K562 (cell line): ENCODE measurements around the gene MAP3K14. TPM values are rescaled to one million over a fixed set of nuclear protein-coding genes. Genes with fewer than 3 reads are reported as not detected.

Experiments
- ETV6 ChIP-seq, 3 experiments: fragments of 150-350 bp in 1 of 3; sonication (generic) in 1 of 3; formaldehyde crosslinking in 1 of 3; IDR thresholded peaks; 2 replicates each; pipeline versions ENCODE4 v1.6.1 to v1.8.0; 2014 to 2022; ENCODE audit warnings: borderline replicate concordance in 2 of 3, low read depth in 2 of 3, antibody characterized with exemption in 1 of 3, low read length in 1 of 3, mild to moderate bottlenecking in 1 of 3, missing genetic modification reagents in 1 of 3
- HOXB6 ChIP-seq: fragments of 250-450 bp; sonication (Bioruptor Pico); IDR thresholded peaks from 2 replicates; pipeline ENCODE4 v1.5.1; 2022; ENCODE audit warnings: mild to moderate bottlenecking, borderline replicate concordance
- ILK ChIP-seq: fragments of 450-650 bp; IDR thresholded peaks from 2 replicates; pipeline ENCODE4 v1.6.1; 2016; ENCODE audit warnings: missing genetic modification characterization, low read depth, mild to moderate bottlenecking, missing compliant biosample characterization, moderate library complexity, borderline replicate concordance
- RBM25 ChIP-seq: fragments of 200-400 bp; formaldehyde crosslinking; IDR thresholded peaks from 2 replicates; pipeline ENCODE4 v1.6.1; 2018; ENCODE audit warnings: low read length, low read depth, moderate library complexity; ENCODE audit not compliant: severe bottlenecking
- RNF2 ChIP-seq: sonication (generic); IDR thresholded peaks from 2 replicates; pipeline ENCODE4 v1.6.1; 2016
- RUNX1 ChIP-seq: sonication (generic); IDR thresholded peaks from 2 replicates; pipeline ENCODE4 v1.6.1; 2016; ENCODE audit warnings: antibody characterized with exemption, low read depth
- ZNF12 ChIP-seq: sonication (generic); formaldehyde crosslinking; IDR thresholded peaks from 2 replicates; pipeline ENCODE4 v1.4.0; 2020; ENCODE audit warnings: mild to moderate bottlenecking, missing genetic modification reagents
- ZNF140 ChIP-seq: fragments of 250-450 bp; sonication (Bioruptor Pico); IDR thresholded peaks from 2 replicates; pipeline ENCODE4 v1.8.0; 2021; ENCODE audit warnings: moderate library complexity, mild to moderate bottlenecking, inconsistent platforms
- ZNF655 ChIP-seq: fragments of 250-450 bp; sonication (Bioruptor Pico); IDR thresholded peaks from 2 replicates; pipeline ENCODE4 v1.5.0; 2021
- polyA plus RNA-seq, 8 experiments: library from polyadenylated mRNA; depleted of rRNA in 4 of 8; stranded (reverse) in 5 of 8; unstranded in 3 of 8; fragments of >200 nt; fragmentation: Nextera tagmentation in 2 of 8; fragmentation: Illumina TruSeq in 1 of 8; extraction: Ambion mirVana in 2 of 8; extraction: Trizol in 1 of 8; gene quantifications; 2 replicates each; pipeline versions ENCODE4 v1.2.1 to v1.2.3, GENCODE V29; 2011 to 2014; ENCODE audit warnings: inconsistent platforms in 1 of 8, missing spikeins in 1 of 8
- total RNA-seq, 7 experiments: library from RNA; depleted of rRNA in 6 of 7; stranded (reverse); fragments of >200 nt in 6 of 7; fragmentation: Illumina TruSeq in 2 of 7; extraction: Trizol in 2 of 7; gene quantifications; 2 replicates each; pipeline versions ENCODE4 v1.2.1 to v1.2.3, GENCODE V29; 2011 to 2021; ENCODE audit warnings: low replicate concordance in 1 of 7
- TF ChIP-seq, protein P1 (sequence below): fragments of 450-650 bp; formaldehyde crosslinking; IDR thresholded peaks from 2 replicates; pipeline ENCODE4 v1.4.0; 2020; ENCODE audit warnings: mild to moderate bottlenecking, moderate library complexity

Gene MAP3K14
- total and polyA plus RNA-seq, 9 of the 15 experiments (the other 6 are each of a cell fraction or from before 2014, with no cell fraction given), result 0.45 to 8.7 (median 3.2) TPM

- TF ChIP-seq HOXB6, result no peak
- no peak for TF ChIP-seq ILK (tag)
- no peak for TF ChIP-seq RUNX1
- TF ChIP-seq ZNF655 (CRISPR knock-in tag), result no peak
- TF ChIP-seq, protein P1, sequence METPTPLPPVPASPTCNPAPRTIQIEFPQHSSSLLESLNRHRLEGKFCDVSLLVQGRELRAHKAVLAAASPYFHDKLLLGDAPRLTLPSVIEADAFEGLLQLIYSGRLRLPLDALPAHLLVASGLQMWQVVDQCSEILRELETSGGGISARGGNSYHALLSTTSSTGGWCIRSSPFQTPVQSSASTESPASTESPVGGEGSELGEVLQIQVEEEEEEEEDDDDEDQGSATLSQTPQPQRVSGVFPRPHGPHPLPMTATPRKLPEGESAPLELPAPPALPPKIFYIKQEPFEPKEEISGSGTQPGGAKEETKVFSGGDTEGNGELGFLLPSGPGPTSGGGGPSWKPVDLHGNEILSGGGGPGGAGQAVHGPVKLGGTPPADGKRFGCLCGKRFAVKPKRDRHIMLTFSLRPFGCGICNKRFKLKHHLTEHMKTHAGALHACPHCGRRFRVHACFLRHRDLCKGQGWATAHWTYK (CRISPR knock-in tag), result no peak
- no peak for TF ChIP-seq ZNF140
- no peak for TF ChIP-seq RBM25
- TF ChIP-seq ETV6 (IDR thresholded peaks at IDR 0.05; ENCODE audit: borderline replicate concordance in 1 of 2, low read depth in 2 of 2, low read length in 1 of 2), result no peak
- no peak for TF ChIP-seq ETV6 (CRISPR knock-in tag; IDR thresholded peaks at IDR 0.05; ENCODE audit: borderline replicate concordance)
- TF ChIP-seq RNF2, result no peak
- no peak for TF ChIP-seq ZNF12 (CRISPR knock-in tag)
Measured at GRCh38 chr17:45258981-45259380, 57.8 kb downstream of the MAP3K14 start (continued).
